ENCODE results near the gene ABHD17A.
A peak's percentile ranks its signal among the peaks of the same experiment; 100 is the strongest.

ABHD17A gene

DNA sequence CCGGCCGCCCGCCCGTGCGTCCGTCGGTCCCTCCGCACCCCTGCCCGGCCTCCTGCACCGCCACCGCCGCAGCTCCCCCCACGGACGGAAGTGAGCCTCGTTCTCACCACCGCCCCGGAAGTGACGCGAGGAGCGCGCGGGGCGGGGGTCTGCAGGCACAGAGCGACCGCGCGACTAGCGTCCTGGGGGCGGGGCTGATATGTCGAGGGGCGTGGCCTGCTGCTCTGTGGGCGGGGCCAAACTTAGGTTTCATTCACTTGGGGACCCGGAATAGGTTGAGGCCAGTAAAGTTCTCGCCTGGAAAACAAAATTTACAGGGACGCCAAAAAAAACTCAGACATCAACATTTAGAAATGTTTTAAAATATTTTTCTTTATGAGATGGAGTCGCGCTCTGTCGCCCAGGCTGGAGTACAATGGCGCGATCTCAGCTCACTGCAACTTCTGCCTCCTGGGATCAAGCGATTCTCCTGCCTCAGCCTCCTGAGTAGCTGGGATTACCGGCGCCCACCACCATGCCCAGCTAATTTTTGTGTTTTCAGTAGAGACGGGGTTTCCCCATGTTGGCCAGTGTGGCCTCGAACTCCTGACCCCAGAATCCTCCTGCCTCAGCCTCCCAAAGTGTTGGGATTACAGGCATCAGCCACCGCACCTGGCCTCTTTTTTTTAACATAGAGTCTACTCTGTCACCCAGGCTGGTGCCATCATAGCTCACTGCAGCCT is at the start of gene ABHD17A:
Gene ABHD17A (minus strand): TSS at position 99 of the 722 bp plus-strand sequence. CDS start 3,930 bp downstream, outside the sequence.
- peak; percentile 90 to 93 for DNase-seq (ENCODE audit: low read depth in 2 of 2)

DNA sequence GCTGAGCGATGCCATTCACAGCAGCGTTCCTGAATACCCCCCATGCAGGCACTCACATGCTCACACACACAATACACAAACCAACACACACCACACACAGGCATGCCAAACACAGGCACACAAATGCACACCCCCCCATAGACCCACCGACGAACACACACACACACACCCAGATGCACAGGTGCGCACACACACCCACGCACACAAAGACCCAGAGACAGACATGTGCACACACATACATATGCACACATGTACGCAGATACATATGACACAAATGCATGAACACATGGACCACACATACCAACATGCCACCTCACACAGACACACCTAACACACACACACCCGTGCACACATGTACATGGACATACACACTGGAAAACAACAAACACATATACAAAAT is 48.6 kb upstream of the ABHD17A start:
- DNase-seq (ENCODE audit: low read depth in 2 of 2) = no peak

DNA sequence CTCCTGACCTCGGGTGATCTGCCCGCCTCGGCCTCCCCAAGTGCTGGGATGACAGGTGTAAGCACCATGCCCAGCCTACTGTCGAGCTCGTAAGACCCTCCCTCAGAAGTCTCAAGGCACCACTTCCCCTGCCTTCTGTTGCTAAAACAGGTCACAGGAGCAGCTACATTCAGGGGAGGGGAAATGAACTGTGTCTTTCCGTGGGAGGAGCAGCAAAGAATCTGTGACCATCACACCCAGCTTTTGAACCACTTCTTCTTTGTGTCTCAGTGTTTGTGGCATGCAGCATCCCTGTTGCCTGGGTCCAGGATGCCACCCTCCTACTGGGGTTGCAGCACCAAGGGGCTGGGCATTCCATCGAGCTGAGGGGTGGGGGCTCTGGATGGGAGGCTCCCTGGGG is 47.9 kb upstream of the ABHD17A start:
- no peak for DNase-seq (ENCODE audit: low read depth in 2 of 2)

DNA sequence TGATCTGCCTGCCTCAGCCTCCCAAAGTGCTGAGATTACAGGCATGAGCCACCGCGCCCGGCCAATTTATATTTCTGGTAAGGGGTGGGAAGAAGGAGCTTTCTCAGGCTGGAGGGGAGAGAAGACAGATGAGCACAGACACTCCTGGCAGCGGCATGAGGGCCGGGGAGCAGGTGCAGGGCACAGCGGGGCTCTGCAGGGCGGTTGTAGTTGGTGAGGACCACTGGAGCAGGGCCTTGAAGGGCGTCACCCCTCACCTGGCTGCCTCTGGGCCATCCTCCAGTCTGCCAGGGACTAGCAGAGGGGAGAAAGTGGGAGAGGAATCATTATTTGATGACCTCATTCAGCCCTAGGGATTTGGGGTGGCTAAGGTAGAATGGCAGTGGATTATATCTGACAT is 47.1 kb upstream of the ABHD17A start:
- DNase-seq (ENCODE audit: low read depth in 2 of 2) = no peak

DNA sequence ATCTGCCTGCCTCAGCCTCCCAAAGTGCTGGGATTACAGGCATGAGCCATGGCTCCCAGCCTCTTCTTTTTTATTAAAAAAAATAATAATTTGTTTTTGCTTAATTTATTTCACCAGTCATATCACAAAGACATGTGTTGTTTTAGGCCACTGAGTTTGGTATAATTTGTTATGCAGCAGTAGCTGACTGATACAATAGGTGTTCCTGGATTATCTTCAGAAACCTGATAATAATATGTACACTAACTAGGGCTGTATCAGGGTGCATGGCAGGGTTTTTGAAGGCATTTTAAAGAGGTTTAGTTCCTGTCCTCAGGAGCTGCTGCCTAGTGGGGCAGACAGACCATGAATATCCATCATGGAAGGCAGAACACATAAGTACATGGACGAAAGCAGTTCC is 46.1 kb upstream of the ABHD17A start:
- DNase-seq (ENCODE audit: low read depth in 2 of 2) = no peak

DNA sequence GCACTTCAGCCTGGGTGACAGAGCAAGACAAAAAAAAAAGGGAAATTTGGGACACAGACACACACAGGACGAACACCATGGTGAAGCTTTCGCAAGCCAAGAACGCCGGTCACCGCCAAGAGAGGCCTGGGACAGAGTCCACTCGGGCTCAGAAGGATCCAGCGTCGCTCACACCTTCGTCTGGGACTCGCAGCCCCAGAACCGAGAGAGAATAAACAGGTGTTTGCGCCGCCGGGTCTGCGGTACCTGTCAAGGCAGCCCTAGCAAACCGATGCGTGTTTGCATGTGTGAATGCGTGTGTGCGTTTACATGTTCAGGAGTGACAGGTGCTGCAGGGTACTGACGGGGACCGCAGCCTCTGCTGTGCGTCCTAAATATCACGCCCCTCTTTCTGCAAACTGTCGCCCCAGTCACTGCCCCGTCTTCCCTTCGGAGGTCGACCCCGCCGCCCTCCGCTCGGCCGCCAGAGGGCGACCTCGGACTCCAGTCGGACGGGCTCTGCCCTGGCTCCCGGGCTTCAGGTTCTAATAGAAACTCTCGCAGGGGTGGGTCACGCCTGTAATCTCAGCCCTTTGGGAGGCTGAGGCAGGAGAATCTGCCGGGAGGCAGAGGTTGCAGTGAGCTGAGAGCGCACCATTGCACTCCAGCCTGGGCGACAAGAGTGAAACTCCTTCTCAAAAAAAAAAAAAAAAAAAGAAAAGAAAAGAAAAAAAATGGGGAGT is 43.9 kb upstream of the ABHD17A start:
- peak; percentile 63 to 83 for DNase-seq (ENCODE audit: low read depth in 2 of 2)

DNA sequence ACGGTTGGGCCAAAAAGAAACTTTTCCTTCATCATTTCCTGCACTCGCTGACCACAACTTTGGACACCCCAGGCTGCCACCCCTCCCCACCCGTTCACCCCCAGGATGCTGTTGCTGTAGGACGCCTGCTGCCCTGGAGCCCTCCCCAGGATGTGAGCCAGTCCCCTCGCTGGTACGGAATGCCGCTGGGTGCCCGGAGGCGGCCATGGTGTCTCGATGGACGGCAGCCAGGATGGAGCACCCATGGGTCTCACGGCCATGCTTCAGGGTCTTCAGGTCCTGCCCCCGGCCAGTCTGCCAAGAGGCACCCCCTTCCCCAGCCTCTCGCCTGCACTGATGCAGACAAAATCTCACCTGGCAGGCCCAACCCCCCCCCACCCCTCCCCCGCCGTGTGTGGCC is 40.2 kb upstream of the ABHD17A start:
- no peak for DNase-seq (ENCODE audit: low read depth in 2 of 2)

DNA sequence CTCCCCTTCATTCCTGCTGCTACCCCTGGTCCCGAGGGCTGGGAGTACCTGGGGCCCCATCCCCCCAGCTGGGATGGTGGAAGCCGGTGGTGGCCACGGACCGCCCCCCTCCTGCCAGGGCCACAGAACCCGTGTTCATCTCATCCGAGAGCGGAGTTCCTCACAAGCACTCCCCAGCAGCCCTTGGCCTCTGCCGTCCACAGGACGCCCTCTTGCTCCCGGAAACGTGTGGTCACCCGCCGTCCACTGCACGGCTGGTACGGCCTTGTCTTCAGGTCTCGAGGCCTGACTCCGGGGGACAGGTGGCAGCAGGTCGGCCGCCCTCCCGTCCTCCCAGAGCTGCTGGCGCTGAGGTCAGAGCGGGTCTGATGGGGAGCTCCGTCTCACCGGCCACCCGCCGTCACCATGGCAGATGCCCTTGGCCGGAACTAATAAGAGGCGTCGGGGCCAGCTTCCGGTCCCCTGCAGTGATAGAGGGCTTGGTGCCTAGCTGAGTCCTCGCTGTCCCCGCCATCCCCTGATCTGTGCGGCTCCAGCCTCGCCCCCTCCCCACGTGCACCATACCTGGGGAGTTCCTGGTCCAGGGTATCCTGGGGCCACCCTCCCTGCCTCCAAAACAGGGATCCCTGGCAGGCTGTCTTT is 39.1 kb upstream of the ABHD17A start:
- DNase-seq (ENCODE audit: low read depth in 2 of 2) = no peak

DNA sequence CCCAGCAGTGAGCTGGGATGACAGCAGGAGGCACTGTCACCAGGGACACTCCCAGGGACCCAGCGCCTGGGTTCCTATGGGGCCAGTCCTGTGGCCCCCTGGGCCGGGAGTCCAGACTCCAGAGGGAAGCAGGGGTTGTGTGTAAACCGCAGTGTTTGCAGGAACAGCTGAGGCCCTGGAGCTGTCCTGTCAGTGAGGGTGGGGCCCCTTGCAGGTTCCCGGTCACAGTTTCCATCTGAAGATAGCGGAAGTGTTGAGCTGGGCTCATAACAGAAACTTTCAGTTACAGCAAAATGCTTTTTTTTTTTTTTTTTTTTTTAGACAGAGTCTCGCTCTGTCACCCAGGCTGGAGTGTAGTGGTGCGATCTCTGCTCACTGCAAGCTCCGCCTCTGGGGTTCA is 38.0 kb upstream of the ABHD17A start:
- DNase-seq (ENCODE audit: low read depth in 2 of 2) = peak in 1 of 2 donors; percentile 50

DNA sequence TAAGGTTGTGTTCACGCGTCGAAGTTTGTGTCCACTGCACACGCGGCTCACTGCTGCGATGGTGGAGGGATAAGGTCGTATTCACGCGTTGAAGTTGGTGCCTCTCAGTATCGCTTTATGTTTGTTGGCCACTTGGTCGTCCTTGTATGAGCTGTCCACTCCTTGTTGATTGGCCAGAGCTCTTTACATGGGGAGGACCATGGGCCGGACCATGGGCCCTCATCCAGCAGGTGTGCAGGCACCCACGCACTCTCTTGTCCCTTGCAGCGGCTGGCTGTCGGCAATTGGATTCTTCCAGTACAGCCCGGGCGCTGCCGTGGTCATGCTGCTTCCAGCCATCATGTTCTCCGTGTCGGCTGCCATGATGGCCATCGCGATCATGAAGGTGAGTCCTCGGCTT is 37.5 kb upstream of the ABHD17A start:
- DNase-seq (ENCODE audit: low read depth in 2 of 2) = no peak

DNA sequence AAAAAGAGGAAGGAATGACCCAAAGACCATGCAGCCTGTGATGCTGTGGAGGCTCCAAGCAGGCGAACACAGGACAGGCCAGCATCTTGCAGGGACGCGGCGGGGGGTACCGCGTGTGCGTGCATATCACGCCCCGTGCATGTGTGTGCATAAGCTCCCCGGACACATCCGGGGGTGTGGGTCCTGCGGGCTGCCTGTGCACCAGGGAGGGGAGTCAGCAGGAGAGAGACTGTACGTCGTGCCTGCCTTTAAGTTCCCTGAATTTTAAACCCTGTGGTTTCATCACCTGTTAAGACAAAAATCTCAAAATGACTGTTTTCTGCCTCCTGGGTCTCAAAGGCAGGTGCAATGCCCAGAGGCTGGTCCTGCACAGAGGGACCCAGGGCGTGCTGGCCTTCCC is 36.5 kb upstream of the ABHD17A start:
- no peak for DNase-seq (ENCODE audit: low read depth in 2 of 2)

DNA sequence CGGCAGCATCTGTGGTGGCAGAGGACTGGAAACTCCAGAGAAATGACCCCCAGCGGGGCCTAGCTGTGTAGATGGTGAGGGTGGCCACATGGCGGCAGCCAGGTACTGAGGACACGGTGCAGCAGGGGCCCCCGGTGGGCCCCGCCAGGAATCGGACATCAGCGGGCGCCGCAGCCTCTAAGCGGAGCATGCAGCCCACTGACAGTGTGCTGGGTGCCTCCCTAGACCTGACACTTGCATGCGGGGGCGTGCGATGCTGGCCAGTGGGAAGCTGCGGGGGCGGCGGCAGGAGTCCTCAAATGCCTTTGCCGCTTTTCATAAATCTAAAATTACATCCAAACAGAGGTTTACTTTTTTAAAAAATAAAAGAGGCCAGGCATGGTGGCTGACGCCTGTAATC is 36.0 kb upstream of the ABHD17A start:
- DNase-seq (ENCODE audit: low read depth in 2 of 2) = no peak

DNA sequence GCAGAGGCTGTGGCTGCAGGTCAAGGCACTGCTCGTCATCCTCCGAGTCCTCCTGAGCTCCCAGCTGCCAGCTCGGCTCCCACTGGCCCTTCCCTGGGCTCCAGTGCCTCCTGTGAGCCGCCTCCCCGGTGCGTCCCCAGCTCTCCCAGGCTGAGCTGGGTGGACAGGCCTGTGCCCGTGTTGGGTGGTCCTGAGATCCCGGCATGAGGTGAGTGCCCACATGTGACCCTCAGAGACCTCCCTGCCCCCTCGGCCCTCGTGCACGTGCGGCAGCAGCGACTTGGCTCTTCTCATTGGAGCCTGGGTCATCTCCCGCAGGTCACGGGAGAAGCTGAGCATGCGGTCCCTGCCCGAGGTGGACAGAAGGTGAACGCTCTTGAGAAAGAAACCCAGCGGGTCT is 35.3 kb upstream of the ABHD17A start:
- DNase-seq (ENCODE audit: low read depth in 2 of 2) = no peak

DNA sequence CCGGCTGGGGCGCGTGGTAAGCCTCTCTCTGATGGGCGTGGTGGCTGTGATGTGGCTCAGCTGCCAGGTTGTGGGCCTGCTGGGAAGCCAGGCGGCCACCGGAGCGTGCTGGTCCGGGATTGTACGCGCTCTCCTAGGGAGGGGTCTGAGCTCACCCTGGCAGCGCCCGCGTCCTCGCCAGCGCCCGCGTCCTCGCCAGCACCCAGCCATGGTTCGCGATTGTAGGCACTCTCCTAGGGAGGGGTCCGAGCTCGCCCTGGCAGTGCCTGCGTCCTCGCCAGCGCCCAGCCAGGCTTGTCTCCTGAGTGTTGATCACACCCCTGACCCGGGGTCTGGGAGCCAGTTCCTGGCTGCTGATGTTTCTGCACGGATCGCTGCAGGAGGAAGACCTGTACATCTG is 33.7 kb upstream of the ABHD17A start:
- no peak for DNase-seq (ENCODE audit: low read depth in 2 of 2)

DNA sequence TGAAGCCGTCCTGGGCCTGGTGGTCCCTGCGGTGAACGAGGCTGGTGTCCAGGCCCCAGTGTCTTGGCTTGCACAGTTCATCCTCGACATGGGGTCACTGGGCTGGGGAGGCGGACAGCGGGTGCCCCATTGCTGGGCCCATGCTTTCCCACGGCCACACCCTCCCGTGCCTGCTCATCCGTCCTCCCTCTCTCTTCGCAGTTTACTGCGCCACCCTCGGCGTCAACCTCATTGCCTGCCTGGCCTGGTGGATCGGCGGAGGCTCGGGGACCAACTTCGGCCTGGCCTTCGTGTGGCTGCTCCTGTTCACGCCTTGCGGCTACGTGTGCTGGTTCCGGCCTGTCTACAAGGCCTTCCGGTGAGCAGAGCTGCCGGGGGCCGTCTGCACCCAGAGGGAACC is 32.6 kb upstream of the ABHD17A start:
- DNase-seq (ENCODE audit: low read depth in 2 of 2) = no peak

DNA sequence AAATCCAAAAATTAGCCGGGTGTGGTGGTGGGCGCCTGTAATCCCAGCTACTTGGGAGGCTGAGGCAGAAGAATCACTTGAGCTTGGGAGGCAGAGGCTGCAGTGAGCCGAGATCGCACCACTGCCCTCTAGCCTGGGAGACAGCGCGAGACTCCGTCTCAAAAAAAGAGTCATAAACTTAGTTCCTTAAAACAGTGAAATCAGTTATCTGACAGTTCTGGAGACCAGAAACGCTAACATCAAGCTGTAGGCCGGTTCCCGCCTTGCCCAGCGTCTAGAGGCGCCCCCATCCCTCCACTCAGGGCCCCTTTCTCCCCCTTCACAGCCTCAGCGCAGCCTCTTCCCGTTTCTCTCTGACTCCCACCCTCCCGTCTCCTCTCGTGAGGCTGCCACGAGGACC is 31.9 kb upstream of the ABHD17A start:
- no peak for DNase-seq (ENCODE audit: low read depth in 2 of 2)

DNA sequence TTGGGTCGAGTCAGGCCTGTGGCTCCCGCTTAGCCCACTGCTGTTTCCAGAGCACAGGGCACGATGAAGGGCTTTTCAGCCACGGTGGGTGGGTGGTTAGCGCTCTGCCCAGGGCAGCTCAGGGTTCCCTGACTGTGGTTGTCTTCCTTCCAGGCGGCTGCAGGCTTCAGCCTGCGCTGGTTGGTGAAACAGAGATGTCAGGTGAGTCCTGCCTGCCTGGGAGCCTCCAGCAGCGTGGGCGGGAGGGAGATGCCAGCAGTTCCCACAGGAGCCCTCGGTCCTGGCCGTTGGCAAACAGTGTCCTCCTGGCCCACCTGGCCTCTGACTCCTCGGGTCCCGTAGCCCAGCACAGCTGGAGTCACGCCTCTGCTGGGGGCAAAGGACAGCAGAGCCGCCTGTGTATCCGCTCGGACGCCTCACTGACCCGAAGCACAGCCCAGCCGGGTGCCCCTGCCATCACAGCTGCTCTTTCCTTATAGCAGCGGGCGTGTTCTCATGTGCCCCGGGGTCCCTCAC is 29.6 kb upstream of the ABHD17A start:
- DNase-seq (ENCODE audit: low read depth in 2 of 2) = no peak

DNA sequence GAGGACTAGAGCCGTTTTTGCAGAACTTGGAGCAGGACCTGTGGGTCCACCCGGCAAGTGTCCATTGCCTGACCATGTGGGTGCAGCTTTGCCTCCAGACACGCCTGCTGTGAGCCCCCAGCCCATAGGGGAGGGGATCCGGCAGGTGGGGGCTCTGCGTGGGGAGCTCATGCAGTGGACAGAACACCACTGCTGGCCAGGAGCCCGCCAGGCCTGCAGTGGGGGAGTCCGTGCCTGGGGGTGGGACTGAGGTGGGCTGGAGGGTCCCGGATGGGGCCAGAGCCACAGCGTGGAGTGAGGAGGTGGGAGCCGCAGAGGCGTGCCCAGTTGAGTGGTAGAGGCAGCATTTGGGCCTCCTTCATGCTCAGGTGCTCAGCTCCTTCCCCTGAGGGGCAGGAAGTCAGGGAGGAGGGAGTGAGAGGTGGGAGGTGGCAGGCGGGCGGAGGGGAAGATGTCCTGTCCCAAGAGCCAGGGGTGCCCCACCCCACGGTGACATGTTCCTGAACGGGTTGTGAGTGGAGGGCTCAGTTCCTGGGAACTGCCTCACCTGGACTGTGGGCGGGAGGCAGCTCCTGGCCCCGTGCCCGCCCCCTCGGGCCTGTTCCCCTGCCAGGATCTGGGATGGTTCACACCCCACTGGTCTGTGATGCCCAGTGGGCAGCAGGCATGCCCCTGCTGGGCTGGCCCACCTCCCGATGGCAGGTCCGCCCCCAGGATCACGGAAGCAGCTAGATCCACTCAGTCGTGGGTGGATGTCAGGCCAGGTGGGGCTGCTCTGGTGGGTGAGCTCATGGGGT is 28.7 kb upstream of the ABHD17A start:
- no peak for DNase-seq (ENCODE audit: low read depth in 2 of 2)

DNA sequence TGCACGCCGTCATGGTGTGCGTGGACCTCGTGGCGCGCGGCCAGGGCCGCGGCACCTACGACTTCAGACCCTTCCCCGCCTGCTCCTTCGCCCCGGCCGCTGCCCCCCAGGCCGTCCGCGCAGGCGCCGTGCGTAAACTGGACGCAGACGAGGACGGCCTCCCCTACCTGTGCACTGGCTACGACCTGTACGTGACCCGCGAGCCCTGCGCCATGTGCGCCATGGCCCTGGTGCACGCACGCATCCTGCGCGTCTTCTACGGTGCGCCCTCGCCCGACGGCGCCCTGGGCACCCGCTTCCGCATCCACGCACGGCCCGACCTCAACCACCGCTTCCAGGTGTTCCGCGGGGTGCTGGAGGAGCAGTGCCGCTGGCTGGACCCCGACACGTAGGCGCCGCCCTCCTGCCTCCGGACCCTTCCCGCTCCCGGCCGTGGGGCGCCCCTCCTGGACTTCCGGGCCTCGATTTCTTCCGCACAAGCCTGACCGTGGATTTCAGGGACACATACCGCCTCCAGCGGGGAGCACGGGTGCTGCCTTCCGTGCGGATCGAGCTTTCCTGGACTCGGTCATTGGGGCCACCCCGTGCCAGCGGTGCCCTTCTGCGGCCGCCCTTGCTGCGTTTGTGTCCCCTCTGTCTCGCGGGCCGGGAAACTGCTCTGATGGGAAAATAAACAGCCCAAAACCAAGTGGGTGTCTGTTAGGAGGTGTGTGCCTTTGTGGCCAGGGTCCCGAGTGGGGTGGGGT is 27.6 kb upstream of the ABHD17A start:
- no peak for DNase-seq (ENCODE audit: low read depth in 2 of 2)

DNA sequence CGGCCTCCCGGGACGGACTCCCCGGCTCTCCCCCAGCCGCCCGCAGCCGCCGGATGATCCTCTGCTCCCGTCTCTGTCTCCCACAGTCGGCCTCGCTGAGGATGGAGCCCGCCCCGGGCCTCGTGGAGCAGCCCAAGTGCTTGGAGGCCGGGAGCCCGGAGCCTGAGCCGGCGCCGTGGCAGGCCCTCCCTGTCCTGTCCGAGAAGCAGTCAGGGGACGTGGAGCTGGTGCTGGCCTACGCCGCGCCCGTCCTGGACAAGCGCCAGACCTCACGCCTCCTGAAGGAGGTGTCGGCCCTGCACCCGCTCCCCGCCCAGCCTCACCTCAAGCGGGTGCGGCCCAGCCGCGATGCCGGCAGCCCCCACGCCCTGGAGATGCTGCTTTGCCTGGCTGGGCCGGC is 26.7 kb upstream of the ABHD17A start:
- DNase-seq (ENCODE audit: low read depth in 2 of 2) = no peak

DNA sequence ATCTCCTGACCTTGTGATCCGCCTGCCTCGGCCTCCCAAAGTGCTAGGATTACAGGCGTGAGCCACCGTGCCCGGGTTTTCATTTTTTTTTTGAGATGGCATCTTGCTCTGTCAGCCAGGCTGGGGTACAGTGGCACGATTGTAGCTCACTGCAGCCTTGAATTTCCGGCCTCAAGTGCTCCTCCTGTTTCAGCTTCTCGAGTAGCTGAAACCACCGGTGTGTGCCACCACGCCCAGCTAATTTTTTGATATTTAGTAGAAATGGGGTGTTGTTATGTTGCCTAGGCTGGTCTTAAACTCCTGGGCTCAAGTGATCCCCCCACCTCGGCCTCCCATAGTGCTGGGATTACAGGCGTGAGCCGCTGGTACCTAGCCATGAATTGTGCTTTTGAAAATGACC is 25.8 kb upstream of the ABHD17A start:
- DNase-seq (ENCODE audit: low read depth in 2 of 2) = no peak
